IgD-negative memory B cell (primary cell): ENCODE data around the gene KRT33B. TPM values are rescaled to one million over a fixed set of nuclear protein-coding genes. Genes with fewer than 3 reads are reported as not detected.

ENCODE experiments used
- polyA plus RNA-seq: library from polyadenylated mRNA; unstranded; fragments of 300-500 nt; fragmentation: Illumina TruSeq; gene quantifications from one replicate; pipeline ENCODE4 v1.2.3, GENCODE V29; 2021

The KRT33B gene
- polyA plus RNA-seq, 1 donor from 2014 or later = not detected

Other genes with a start within 250 kb of the KRT33B start
- gene KRTAP4-12, start 245.6 kb downstream of the KRT33B start, polyA plus RNA-seq = not detected
- gene KRTAP4-6, start 229.3 kb downstream of the KRT33B start, polyA plus RNA-seq = not detected
- not detected for gene KRTAP4-5, start 220.0 kb downstream of the KRT33B start, polyA plus RNA-seq
- not detected for gene KRTAP4-4, start 209.1 kb downstream of the KRT33B start, polyA plus RNA-seq
- not detected for gene KRTAP4-3, start 201.6 kb downstream of the KRT33B start, polyA plus RNA-seq
- not detected for gene KRTAP4-2, start 191.6 kb downstream of the KRT33B start, polyA plus RNA-seq
- gene KRTAP4-1, start 184.9 kb downstream of the KRT33B start, polyA plus RNA-seq = not detected
- gene KRTAP9-1, start 179.9 kb downstream of the KRT33B start, polyA plus RNA-seq = not detected
- gene KRTAP9-2, start 143.2 kb downstream of the KRT33B start, polyA plus RNA-seq = not detected
- not detected for gene KRTAP9-3, start 137.4 kb downstream of the KRT33B start, polyA plus RNA-seq
- gene KRTAP9-8, start 131.8 kb downstream of the KRT33B start, polyA plus RNA-seq = not detected
- not detected for gene KRTAP9-4, start 120.1 kb downstream of the KRT33B start, polyA plus RNA-seq
- not detected for gene KRTAP9-9, start 114.4 kb downstream of the KRT33B start, polyA plus RNA-seq
- not detected for gene KRTAP9-6, start 104.4 kb downstream of the KRT33B start, polyA plus RNA-seq
- gene KRTAP9-7, start 94.1 kb downstream of the KRT33B start, polyA plus RNA-seq = not detected
- gene KRTAP29-1, start 67.0 kb downstream of the KRT33B start, polyA plus RNA-seq = not detected
- not detected for gene KRTAP16-1, start 60.5 kb downstream of the KRT33B start, polyA plus RNA-seq
- gene KRTAP17-1, start 54.1 kb downstream of the KRT33B start, polyA plus RNA-seq = not detected
- not detected for gene KRT33A, start 19.0 kb downstream of the KRT33B start, polyA plus RNA-seq
- gene KRT34, start 12.5 kb upstream of the KRT33B start, polyA plus RNA-seq = not detected
- not detected for gene KRT31, start 27.8 kb upstream of the KRT33B start, polyA plus RNA-seq
- not detected for gene KRT37, start 54.8 kb upstream of the KRT33B start, polyA plus RNA-seq
- gene KRT38, start 71.2 kb upstream of the KRT33B start, polyA plus RNA-seq = not detected
- not detected for gene KRT32, start 97.6 kb upstream of the KRT33B start, polyA plus RNA-seq
- not detected for gene KRT35, start 111.3 kb upstream of the KRT33B start, polyA plus RNA-seq
- not detected for gene KRT36, start 120.1 kb upstream of the KRT33B start, polyA plus RNA-seq
- not detected for gene KRT13, start 135.8 kb upstream of the KRT33B start, polyA plus RNA-seq
- gene KRT15, start 149.1 kb upstream of the KRT33B start, polyA plus RNA-seq = not detected
- gene KRT19, start 158.5 kb upstream of the KRT33B start, polyA plus RNA-seq = not detected
- not detected for gene KRT9, start 202.2 kb upstream of the KRT33B start, polyA plus RNA-seq
- gene KRT14, start 217.1 kb upstream of the KRT33B start, polyA plus RNA-seq = not detected
- not detected for gene KRT16, start 243.0 kb upstream of the KRT33B start, polyA plus RNA-seq